K562 (cell line): ENCODE data around the gene RALGAPB. TPM values are rescaled to one million over a fixed set of nuclear protein-coding genes. Genes with fewer than 3 reads are reported as not detected.

Experiments
- EWSR1 ChIP-seq: fragments of 450-650 bp; IDR thresholded peaks from 2 replicates; pipeline ENCODE4 v1.6.1; 2018; ENCODE audit warnings: borderline replicate concordance, mild to moderate bottlenecking, low read depth, moderate library complexity; ENCODE audit not compliant: partially characterized antibody
- ILF3 ChIP-seq: fragments of 450-650 bp; IDR thresholded peaks from 2 replicates; pipeline ENCODE4 v1.6.1; 2018; ENCODE audit warnings: antibody characterized with exemption, mild to moderate bottlenecking, moderate library complexity, borderline replicate concordance
- KDM2B ChIP-seq: fragments of 250-450 bp; sonication (Bioruptor Pico); IDR thresholded peaks from 2 replicates; pipeline ENCODE4 v1.8.0; 2021; ENCODE audit warnings: mild to moderate bottlenecking, moderate library complexity
- KDM4B ChIP-seq, 2 experiments: fragments of 450-650 bp in 1 of 2; sonication (generic) in 1 of 2; IDR thresholded peaks; 2 replicates each; pipeline ENCODE4 v1.6.1; 2016 to 2017; ENCODE audit warnings: borderline replicate concordance in 2 of 2, antibody characterized with exemption in 1 of 2, low read depth in 1 of 2, mild to moderate bottlenecking in 1 of 2
- KLF6 ChIP-seq: fragments of 250-450 bp; sonication (Bioruptor Pico); IDR thresholded peaks from 2 replicates; pipeline ENCODE4 v1.4.0; 2020; ENCODE audit warnings: mild to moderate bottlenecking, moderate library complexity, borderline replicate concordance
- MYNN ChIP-seq, 2 experiments: sonication (generic); formaldehyde crosslinking in 1 of 2; IDR thresholded peaks; 2 replicates each; pipeline versions ENCODE4 v1.5.0 to v1.6.1; 2016 to 2020; ENCODE audit warnings: antibody characterized with exemption in 1 of 2, missing genetic modification reagents in 1 of 2
- PHB2 ChIP-seq: fragments of 450-650 bp; IDR thresholded peaks from 2 replicates; pipeline ENCODE4 v1.6.1; 2017; ENCODE audit warnings: low read depth
- PHTF2 ChIP-seq: fragments of 250-450 bp; sonication (Bioruptor Pico); IDR thresholded peaks from 2 replicates; pipeline ENCODE4 v1.5.0; 2021; ENCODE audit warnings: mild to moderate bottlenecking
- WHSC1 ChIP-seq: IDR thresholded peaks from one replicate; pipeline ENCODE4 v1.6.1; 2012; ENCODE audit warnings: low read length, control low read depth, inconsistent platforms
- ZEB2 ChIP-seq: fragments of 450-650 bp; IDR thresholded peaks from 2 replicates; pipeline ENCODE4 v1.6.1; 2016
- ZNF24 ChIP-seq: fragments of 450-650 bp; IDR thresholded peaks from 2 replicates; pipeline ENCODE4 v1.6.1; 2016
- ZNF263 ChIP-seq: sonication (generic); formaldehyde crosslinking; IDR thresholded peaks from 2 replicates; pipeline ENCODE4 v1.8.0; 2022; ENCODE audit warnings: mild to moderate bottlenecking, missing genetic modification reagents, borderline replicate concordance
- ZZZ3 ChIP-seq: fragments of 450-650 bp; IDR thresholded peaks from 2 replicates; pipeline ENCODE4 v1.6.1; 2016; ENCODE audit warnings: antibody characterized with exemption, mild to moderate bottlenecking, moderate library complexity
- polyA plus RNA-seq, 8 experiments: library from polyadenylated mRNA; depleted of rRNA in 4 of 8; stranded (reverse) in 5 of 8; unstranded in 3 of 8; fragments of >200 nt; fragmentation: Nextera tagmentation in 2 of 8; fragmentation: Illumina TruSeq in 1 of 8; extraction: Ambion mirVana in 2 of 8; extraction: Trizol in 1 of 8; gene quantifications; 2 replicates each; pipeline versions ENCODE4 v1.2.1 to v1.2.3, GENCODE V29; 2011 to 2014; ENCODE audit warnings: inconsistent platforms in 1 of 8, missing spikeins in 1 of 8
- total RNA-seq, 7 experiments: library from RNA; depleted of rRNA in 6 of 7; stranded (reverse); fragments of >200 nt in 6 of 7; fragmentation: Illumina TruSeq in 2 of 7; extraction: Trizol in 2 of 7; gene quantifications; 2 replicates each; pipeline versions ENCODE4 v1.2.1 to v1.2.3, GENCODE V29; 2011 to 2021; ENCODE audit warnings: low replicate concordance in 1 of 7
- TF ChIP-seq, protein P1 (sequence below): sonication (generic); formaldehyde crosslinking; IDR thresholded peaks from 2 replicates; pipeline ENCODE4 v1.8.1; 2022; ENCODE audit warnings: missing genetic modification reagents
- TF ChIP-seq, protein P2 (sequence below): sonication (generic); formaldehyde crosslinking; IDR thresholded peaks from 2 replicates; pipeline ENCODE4 v1.8.0; 2022; ENCODE audit warnings: mild to moderate bottlenecking, missing genetic modification reagents
- TF ChIP-seq, protein P3 (sequence below): fragments of 250-450 bp; sonication (Bioruptor Pico); IDR thresholded peaks from 2 replicates; pipeline ENCODE4 v1.8.0; 2021; ENCODE audit warnings: borderline replicate concordance, mild to moderate bottlenecking, moderate library complexity; ENCODE audit not compliant: poor library complexity, severe bottlenecking
- TF ChIP-seq, protein P4 (sequence below): sonication (generic); formaldehyde crosslinking; IDR thresholded peaks from 2 replicates; pipeline ENCODE4 v1.8.0; 2023; ENCODE audit warnings: missing genetic modification reagents, mild to moderate bottlenecking, borderline replicate concordance
- TF ChIP-seq, protein P5 (sequence below): sonication (generic); formaldehyde crosslinking; IDR thresholded peaks from 2 replicates; pipeline ENCODE4 v1.9.0; 2022; ENCODE audit warnings: mild to moderate bottlenecking, missing genetic modification reagents

RALGAPB gene
- total and polyA plus RNA-seq, 9 of the 15 experiments (the other 6 are each of a cell fraction or from before 2014, with no cell fraction given): 4.3 to 25.6 (median 13.6) TPM

DNA sequence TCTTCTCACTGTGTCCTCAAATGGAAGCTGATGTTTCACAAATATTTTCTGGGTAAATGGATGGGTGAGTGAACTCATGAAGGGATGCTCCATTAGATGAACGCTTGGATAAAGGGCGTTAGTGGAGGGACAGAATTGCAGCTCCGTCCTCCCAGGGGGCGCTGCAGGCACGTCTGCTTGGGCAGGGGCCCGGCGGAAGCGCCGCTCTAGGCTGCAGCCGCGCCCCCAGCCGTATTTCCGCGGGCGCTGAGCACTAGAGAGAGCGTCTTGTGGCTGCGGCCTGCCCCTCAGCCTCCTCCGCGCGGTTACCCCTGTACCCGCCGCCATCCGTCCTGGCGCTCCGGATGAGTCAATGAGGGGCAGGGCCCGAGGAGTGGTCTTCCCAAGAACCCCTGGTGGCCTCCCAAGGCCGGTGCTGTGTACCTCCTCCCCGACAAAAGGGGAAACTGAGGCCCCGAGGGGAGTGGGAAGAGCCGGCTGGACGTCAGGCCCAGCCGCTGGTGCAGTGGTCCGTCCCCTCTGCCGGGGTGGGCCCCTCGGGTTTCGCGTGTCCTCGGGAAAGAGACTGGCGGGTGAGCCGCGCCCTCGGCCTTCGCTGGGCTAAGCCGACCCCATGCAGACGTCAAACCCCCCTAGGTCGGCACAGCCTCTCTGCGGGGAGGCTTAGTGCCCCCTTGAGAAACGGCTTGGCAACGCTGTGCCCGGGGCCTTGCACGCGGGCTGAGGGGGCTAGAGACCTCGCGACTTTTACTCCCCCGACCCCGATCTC, 26.0 kb upstream of the RALGAPB start (continued):
- TF ChIP-seq, protein P1, sequence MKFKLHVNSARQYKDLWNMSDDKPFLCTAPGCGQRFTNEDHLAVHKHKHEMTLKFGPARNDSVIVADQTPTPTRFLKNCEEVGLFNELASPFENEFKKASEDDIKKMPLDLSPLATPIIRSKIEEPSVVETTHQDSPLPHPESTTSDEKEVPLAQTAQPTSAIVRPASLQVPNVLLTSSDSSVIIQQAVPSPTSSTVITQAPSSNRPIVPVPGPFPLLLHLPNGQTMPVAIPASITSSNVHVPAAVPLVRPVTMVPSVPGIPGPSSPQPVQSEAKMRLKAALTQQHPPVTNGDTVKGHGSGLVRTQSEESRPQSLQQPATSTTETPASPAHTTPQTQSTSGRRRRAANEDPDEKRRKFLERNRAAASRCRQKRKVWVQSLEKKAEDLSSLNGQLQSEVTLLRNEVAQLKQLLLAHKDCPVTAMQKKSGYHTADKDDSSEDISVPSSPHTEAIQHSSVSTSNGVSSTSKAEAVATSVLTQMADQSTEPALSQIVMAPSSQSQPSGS: no peak
- TF ChIP-seq KDM4B (IDR thresholded peaks at IDR 0.05; ENCODE audit: borderline replicate concordance in 2 of 2, low read depth in 1 of 2) (peak in 1 of 2 experiments; percentile 96; a peak in 2 of 4 replicates), MYNN (IDR thresholded peaks at IDR 0.05) (peak; percentile 13; the same call in 1 of the 2 replicates), MYNN (CRISPR knock-in tag; IDR thresholded peaks at IDR 0.05) (no peak), WHSC1 (no peak), KLF6 (CRISPR knock-in tag) (peak; percentile 31; the same call in 1 of the 2 replicates), ILF3 (no peak), ZNF263 (CRISPR knock-in tag) (no peak), EWSR1 (no peak), ZEB2 (no peak), KDM2B (CRISPR knock-in tag) (no peak), ZNF24 (peak; percentile 71), PHB2 (no peak), PHTF2 (CRISPR knock-in tag) (no peak), ZZZ3 (peak; percentile 86)
- TF ChIP-seq, protein P2, sequence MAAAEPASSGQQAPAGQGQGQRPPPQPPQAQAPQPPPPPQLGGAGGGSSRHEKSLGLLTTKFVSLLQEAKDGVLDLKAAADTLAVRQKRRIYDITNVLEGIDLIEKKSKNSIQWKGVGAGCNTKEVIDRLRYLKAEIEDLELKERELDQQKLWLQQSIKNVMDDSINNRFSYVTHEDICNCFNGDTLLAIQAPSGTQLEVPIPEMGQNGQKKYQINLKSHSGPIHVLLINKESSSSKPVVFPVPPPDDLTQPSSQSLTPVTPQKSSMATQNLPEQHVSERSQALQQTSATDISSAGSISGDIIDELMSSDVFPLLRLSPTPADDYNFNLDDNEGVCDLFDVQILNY (CRISPR knock-in tag): no peak; the same call in 1 of the 2 replicates
- TF ChIP-seq, protein P3, sequence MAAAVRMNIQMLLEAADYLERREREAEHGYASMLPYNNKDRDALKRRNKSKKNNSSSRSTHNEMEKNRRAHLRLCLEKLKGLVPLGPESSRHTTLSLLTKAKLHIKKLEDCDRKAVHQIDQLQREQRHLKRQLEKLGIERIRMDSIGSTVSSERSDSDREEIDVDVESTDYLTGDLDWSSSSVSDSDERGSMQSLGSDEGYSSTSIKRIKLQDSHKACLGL (CRISPR knock-in tag): no peak
- TF ChIP-seq, protein P4, sequence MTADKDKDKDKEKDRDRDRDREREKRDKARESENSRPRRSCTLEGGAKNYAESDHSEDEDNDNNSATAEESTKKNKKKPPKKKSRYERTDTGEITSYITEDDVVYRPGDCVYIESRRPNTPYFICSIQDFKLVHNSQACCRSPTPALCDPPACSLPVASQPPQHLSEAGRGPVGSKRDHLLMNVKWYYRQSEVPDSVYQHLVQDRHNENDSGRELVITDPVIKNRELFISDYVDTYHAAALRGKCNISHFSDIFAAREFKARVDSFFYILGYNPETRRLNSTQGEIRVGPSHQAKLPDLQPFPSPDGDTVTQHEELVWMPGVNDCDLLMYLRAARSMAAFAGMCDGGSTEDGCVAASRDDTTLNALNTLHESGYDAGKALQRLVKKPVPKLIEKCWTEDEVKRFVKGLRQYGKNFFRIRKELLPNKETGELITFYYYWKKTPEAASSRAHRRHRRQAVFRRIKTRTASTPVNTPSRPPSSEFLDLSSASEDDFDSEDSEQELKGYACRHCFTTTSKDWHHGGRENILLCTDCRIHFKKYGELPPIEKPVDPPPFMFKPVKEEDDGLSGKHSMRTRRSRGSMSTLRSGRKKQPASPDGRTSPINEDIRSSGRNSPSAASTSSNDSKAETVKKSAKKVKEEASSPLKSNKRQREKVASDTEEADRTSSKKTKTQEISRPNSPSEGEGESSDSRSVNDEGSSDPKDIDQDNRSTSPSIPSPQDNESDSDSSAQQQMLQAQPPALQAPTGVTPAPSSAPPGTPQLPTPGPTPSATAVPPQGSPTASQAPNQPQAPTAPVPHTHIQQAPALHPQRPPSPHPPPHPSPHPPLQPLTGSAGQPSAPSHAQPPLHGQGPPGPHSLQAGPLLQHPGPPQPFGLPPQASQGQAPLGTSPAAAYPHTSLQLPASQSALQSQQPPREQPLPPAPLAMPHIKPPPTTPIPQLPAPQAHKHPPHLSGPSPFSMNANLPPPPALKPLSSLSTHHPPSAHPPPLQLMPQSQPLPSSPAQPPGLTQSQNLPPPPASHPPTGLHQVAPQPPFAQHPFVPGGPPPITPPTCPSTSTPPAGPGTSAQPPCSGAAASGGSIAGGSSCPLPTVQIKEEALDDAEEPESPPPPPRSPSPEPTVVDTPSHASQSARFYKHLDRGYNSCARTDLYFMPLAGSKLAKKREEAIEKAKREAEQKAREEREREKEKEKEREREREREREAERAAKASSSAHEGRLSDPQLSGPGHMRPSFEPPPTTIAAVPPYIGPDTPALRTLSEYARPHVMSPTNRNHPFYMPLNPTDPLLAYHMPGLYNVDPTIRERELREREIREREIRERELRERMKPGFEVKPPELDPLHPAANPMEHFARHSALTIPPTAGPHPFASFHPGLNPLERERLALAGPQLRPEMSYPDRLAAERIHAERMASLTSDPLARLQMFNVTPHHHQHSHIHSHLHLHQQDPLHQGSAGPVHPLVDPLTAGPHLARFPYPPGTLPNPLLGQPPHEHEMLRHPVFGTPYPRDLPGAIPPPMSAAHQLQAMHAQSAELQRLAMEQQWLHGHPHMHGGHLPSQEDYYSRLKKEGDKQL (CRISPR knock-in tag): 0 out of 2 replicates have a peak, but pooled peaks have one; percentile 56
- TF ChIP-seq, protein P5, sequence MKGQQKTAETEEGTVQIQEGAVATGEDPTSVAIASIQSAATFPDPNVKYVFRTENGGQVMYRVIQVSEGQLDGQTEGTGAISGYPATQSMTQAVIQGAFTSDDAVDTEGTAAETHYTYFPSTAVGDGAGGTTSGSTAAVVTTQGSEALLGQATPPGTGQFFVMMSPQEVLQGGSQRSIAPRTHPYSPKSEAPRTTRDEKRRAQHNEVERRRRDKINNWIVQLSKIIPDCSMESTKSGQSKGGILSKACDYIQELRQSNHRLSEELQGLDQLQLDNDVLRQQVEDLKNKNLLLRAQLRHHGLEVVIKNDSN (CRISPR knock-in tag): no peak
